CD1c-positive myeloid dendritic cell (primary cell): ENCODE measurements around the gene CTXN3.

Source experiments
- DNase-seq: peaks from one replicate; pipeline ENCODE4 v3.0.0-alpha.2; 2016; ENCODE audit errors: extremely low spot score

Gene CTXN3

DNA sequence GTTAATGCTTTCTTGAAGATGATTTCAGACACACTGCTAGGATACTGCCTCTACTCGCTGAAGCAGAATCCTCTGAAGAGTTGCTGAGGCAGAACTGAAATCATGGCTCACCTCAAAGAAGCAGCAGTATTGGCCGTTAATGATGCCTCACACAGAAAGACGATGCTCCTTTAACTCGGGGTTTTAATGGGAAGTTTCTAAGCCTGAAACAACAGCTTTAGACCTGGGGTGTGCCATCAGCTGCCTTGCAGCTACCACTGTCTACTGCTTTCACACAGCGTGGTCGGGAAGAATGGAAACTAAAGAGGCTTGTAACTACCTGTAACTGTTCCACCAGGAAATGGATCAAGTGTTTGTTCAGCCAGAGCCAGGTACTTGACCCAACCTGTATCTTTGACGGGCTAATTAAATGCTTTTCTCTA, at the start of gene CTXN3:
Gene CTXN3 (plus strand): TSS at position 65 of the 422 bp plus-strand sequence. CDS start 8,440 bp downstream, outside the sequence.
- no peak for DNase-seq

DNA sequence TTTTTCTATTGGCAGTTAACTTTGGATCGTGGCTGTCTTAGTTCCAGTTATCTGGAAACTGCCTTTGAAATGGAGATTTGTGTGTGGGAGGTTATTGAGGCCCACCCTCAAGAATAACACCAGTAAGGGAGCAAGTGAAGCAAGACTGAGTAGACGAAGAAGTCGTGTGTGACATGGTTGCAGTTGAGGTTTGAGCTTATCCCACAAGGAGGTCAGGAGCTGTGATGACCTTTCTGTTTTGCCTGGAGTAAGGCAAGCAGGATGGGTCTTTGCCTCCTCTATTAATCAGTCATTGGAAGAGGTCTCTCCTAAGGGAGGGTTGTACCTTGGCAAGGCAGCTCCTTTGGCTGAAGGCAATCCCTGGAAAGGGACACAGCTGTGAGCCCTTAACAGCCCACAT, 49.6 kb upstream of the CTXN3 start:
- no peak for DNase-seq

DNA sequence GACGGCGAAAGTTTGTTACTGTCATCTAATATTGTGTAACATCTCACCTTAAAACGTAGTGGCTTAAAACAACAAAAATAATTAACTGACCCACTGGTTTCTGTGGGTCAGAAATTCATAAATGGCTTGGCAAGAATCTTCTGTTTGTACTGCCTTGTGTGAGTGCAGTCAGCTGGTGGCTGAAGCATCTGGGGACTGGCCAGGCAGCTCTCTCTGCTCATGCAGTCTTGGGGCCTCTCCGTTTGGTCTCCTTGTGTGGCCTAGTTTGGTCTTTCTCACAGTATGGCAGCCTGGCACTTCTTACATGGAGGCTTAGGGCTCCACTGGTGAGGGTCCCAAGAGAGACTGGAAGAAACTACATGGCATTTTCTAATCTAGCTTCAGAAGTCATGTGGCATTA, 49.0 kb upstream of the CTXN3 start:
- DNase-seq, result no peak

DNA sequence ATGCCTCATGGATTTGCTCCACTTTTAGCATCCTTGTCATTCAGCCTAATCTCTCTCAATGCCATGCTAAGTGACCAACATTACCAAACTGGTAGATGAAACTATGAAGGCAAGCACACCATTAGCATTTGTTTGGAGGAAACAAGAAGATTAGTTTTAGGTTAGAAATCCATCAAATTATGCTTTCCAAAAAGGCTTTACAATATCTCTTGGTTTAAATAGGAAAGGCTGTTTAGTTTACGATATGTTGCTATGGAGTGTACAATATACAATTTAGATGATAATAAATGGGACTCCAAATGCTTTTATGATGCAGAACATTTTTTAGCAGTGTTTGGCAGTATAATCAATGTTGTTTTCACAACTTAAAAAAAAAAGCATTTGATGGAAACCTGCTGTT, 47.8 kb upstream of the CTXN3 start:
- no peak for DNase-seq

DNA sequence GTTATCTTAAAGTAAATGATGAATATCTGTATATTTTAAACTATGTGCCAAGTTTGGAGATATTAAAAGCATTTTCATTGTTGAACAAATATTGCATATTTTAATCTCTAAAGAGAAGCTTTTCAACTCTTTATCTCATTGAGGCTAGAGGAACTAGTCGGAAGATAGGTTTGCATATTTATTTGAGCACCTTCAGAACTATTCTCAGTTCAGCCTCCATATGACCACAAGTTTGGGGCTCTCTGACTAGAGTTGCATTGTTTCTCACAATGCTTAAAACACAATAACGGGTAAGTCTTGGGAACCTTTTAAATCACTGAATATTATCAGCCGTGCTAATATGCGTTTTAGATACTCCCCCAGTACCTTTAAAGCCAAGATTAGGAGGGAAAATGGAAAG, 47.3 kb upstream of the CTXN3 start:
- no peak for DNase-seq

DNA sequence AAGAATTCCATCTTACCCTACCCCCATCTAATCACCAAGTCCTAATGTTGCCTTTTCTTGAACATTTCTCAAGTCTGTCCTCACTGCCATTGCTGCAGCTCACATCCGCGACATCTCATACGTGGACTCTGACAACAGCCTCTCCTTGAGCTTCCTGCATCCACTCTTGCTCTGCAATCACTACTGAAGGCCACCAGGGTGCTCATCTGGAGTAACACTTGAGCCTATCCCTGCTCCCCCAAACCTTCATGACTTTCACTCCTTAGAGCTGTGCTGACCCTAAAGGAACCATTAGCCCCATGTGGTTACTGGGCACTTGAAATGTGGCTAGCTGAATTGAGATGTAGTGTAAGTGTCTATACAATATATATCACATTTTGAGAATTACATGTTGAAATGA, 46.4 kb upstream of the CTXN3 start:
- no peak for DNase-seq

DNA sequence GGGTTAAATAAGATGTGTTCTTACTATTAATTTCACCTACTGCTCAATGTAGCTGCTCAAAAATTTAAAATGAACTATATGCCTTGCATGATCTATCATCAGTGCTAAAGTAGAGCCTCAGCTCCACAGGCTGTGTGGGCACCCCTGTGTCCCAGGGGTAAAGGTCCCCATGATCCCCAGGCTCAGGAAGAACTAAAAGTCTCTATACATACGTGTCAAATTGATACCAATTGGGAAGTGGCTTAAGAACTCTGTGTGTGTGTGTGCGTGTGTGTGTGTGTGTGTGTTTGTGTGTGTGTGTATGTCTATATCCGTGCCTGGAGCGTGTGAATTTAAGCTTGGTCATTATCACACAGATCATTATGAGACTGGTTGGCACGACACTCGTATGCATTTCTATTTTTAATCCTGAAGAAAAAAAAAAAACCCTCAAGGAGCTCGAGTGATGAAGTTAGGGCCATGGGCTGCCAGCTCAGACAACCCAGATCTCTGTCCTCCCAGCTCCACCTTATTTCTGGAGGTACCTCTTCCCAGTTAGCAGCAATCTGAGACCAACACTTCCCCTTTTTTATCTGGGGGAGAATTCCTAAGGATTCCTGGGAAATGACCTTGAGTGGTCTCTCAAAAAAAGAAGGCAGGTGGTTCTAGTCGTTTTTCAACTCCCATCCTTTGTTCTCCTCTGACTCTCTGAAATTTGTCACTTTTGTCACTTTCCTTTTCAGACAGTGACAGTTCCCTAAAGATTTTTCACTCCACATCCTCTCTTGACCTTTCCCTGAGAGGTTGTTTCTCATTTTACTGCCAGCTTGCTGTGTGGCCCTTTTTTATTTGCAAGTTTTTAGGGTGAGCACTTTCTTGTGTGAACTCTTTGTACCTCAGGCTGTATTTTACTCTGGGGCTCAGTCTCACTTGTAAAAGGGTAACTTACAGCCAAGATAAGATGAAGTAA, 45.7 kb upstream of the CTXN3 start:
- no peak for DNase-seq

DNA sequence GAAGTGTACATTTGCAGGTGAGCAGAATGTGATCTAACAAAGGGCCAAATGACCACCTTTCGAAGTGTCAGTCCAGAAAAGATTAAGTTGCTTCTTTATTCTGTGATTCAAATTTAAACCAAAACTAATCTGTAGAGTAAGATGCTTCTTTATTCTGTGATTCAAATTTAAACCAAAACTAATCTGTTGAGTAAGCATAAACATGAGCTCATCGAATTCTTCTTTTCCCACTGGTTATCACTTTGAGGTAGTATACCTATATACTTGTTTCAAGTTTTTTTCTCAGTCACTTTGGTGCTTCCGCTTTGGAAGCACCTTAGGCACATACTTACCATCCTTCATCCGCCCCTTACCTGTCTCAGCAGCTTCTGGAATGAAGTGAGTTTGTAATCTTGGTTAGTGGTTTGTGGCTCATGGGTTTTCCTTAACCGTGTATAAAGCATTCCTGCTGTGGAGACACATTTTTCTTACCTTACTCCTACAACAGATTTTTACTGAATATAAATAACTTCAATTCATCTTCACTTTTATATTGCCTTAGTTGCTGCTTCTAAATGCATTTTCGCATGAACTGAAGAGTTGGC, 40.7 kb upstream of the CTXN3 start:
- DNase-seq, result no peak

DNA sequence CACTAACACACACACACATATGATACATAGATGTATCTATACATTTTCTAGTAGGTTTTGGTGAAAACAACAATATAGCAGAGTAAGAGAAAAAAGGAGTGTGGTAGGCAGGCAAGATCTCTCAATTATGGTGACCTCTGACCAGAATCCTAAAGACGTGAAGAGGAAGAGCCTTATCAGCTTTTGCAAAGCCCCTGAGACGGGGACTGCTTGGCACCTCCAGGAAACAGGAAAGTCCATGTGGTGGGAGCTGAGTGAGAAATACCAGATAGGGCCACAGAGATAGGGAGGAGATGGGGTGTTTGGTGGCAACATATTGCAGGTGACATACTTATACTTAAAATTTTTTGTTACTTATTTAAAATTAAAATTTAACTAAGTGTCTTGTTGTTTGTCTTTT, 39.9 kb upstream of the CTXN3 start:
- no peak for DNase-seq

DNA sequence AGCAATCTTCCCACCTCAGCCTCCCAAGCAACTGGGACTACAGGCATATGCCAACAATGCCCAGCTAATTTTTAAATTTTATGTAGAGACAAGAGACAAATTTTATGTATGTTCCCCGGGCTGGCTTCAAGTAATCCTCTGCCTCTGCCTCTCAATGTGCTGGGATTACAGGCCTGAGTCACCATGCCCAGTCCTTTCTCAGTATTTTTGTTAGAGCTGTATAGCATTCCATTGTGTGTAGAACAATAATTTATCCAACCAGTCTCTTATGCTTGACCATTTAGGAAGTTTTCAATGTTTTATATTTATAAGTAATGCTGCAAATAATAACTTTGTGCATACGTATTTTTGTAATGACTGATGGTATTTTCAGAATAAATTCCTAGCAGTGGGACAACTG, 38.9 kb upstream of the CTXN3 start:
- no peak for DNase-seq

DNA sequence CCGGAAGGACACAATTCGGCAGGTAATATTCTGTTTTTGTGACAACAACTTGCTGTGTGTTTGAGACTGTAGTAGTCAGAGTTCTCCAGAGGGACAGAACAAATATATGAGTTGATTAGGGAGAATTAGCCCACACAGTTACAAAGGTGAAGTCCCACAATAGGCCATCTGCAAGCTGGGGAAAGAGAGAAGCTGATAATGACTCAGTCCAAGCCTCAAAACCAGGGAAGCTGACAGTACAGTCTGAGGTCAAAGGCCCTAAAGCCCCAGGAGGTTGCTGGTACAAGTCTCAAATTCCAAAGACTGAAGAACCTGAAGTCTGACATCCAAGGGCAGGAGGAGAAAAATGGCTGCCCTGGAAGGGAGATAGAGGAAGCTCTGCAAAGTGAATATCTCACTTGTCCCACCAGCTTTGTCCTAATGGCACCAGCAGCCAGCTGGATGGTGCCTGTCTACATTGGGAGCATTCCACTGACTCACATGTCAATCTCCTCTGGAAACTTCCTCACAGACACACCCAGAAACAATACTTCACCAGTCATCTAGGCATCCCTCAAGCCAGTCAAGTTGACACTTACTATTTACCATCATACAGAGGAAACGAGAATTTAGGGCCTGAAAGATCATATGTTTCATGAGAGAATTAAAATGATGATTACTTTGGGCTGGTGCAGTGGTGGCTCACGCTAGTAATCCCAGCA, 36.3 kb upstream of the CTXN3 start:
- DNase-seq, result no peak

DNA sequence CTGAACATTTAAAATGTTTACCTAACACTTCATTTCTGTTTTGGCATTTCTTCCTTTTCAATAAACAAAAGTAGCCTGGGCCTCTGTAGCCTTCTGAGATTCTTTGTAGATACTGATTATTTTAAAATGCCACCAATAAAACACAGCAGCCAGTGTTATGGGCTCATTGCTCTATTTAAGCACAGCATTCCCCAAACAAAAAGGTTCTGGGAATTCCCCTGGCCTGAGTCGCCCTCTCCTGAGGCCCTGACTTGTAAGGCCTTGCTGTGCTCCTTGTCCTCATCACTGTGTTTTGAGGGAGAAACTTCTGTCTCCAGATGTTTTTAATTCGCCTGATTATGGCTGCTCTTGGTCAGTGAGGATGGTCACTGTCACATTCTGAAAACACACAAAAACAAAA, 33.0 kb upstream of the CTXN3 start:
- no peak for DNase-seq

DNA sequence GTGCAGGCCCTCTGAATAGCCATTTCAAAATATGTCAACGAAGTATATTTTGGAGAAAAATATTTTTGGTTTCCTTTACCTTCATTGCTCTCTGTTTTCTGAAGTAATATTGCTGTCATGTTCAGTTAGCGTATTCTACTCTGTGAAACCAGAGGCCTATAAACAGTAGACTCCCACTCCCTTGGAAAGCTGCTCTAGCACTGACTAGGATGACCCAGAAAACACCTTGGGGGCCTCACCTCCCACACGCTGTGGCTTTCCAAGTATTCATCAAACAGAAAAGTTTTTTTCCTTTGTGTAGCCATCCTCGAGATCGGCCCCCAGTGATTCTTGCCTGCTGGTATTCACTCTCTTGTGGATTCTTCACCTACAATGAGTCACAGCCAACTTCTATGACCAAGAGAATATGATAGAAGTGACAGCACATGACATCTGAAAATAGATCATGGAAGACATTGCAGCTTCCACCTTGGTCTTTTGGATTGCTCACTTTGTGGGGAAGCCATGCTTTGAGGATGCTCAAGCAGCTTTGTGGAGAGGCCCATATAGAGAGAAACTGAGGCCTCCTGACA, 28.9 kb upstream of the CTXN3 start:
- DNase-seq, result no peak

DNA sequence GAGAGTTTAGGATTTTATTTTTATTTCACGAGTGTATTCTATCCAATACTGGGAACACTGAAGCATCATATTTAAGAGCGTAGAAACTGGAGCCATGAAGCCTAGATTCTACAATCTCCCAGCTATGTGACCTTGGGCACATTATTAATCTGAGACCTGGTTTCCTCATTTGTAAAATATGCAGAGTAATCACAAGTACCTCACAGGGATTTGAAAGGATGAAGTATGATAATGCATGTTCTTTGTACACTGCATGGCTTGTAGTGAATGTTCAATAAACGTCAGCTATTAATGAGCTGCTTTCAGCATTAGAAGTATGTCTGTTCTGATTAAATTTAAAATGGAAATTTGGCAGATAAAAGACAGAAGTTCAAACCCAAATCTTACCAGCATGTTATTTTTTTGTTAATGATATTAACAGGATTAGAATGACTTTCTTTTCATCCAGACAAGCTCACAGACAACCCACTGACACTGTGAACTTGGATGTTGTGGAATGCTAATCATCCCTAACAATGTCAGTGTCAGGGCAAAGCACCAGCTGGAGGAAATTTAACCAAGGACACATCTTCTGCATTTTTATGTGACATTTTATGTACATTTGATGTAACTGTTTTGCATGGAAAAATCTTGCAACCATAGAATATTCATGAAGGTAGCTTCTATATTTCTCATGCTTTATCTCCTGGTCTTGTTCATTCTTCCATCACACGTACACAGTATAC, 27.1 kb upstream of the CTXN3 start:
- DNase-seq, result no peak

DNA sequence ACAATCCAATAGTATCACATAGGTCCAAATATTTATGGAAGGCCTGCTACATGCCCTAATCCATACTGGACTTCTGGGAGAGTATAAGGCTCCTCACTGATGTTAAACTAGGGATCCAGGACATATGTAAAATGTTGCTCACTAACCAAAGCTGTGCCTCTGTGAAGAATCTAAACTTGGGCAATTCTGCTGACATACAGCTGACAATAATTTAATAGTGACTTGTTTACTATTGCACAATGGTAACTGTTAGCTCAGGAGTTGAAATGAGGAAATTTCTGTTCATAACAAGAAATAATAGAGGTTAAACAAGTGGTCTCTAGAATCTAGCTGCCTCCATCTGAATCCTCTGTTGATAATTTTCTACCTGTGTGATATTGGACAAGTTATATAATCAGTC, 14.9 kb upstream of the CTXN3 start:
- DNase-seq, result no peak

DNA sequence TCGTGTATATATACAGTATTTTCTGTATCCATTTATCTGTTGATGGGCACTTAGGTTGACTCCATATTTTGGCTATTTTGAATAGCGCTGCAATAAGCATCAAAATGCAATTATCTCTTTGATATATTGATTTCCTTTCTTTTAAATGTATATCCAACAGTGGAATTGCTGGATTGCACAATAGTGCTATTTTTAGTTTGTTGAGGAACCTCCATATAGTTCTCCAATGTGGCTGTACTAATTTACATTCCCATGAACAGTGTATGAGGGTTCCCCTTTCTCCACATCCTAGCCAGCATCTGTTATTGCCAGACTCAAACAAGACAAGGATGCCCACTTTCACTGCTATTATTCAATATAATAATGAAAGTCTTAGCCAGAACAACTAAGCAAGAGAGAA, 9.1 kb upstream of the CTXN3 start:
- DNase-seq, result no peak

DNA sequence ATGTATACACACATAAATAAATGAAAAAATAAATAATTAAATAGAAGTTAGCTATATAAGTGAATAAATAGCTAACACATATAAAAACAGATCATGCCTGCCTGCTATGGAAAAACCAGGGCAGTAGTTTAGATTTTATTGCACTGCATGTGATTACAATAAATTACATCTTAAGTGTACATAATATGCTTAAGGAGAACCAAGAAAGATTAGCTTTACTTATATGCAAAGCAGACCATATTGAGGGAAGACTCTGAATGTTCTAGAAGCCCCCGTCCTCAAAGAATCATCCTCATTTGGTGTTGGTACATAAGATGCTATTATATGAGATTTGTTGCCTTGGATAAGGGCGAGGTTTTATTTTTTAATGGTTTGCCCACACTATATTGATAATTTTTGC, 5.9 kb upstream of the CTXN3 start:
- DNase-seq, result no peak

DNA sequence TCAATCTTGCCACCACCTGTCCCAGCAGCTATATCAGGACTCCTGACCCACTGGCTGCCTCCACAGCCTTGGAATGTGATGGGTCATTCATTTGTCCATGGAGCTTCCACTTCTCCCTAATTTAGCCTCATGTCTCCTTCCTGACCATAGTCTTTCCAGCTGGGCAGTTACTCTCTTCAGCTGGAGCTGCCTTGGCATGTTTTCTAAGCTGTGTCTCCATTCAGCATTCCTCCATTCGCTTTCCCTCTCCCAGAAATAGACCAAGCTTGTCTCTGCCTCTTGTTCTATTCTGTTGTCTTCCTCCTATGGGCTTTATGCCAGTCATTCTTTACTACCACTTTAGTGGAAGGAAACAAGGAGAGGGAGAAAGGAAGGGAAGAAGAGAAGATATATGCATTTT, 5.3 kb upstream of the CTXN3 start:
- no peak for DNase-seq

DNA sequence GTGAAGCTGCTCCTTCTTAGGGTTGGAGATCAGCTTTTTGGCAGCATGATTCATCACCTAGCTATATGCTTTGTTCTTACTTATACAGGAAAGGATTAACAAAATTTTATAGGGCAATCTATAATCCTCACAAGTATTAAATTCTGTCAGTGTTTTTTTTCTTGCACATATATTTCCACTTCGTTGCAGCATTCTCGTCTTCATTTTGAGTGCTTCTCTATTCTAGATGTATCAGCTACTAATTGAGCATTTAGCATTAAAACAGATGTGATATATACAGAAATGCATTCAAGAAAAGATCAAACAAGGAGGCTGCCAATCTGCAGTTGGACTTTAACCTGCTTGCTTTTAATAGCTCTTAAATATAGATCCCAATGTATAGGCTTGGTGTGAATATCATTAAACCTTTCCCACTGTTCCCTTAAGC, 3.6 kb upstream of the CTXN3 start:
- no peak for DNase-seq

DNA sequence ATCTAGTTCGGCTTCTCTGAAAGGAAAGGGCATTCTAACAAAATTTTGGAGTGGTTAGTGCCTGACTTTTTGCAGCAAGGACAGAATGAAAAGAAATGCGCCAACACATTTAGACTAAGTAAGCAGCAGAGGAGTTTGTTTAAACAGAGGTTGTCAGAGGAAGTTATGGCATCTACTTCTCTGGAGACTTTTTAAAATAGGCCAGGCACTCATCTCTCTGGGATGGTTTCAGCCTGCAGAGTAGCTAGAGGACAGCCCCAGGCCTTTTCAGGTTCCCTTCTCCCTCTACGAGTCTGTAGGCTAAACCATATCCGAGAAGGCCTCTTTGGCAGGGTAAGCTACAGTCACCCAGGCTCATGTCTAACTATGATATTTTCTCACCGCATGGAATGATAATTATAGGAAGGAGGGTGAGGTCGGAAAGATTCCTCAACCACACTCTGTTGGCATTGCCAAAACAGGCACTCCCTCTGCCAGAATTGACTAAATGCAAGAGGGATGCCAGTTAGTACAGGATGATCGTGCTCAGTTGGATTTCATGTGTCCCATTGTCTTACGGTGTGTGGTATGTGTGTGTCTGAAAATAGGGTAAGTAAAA, 1.4 kb upstream of the CTXN3 start:
- DNase-seq, result no peak

DNA sequence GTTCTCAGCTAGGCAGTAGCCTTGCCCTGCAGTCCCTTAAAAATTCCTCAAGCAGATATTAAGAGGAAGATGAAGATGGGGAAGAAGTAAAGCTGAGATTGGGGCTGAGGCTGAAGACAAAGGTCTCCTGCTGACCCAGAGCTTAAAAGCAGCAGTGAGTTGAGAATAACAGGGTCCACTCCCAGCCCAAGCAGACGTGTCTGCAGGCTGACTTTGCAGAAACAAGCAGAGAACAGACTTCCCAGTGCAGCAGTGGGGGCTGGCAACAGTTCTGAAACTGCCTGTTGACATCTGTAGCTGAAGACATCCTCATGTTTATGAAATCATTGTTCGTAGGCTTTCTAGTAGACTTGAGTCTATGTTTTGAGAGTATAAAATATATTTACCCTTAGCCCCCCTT, 1.1 kb downstream of the CTXN3 start:
- DNase-seq, result no peak
